HG03103 (cell line): Measurements from ENCODE around the gene THSD4.

Source experiments
- ATAC-seq: cut with Tn5 transposase; IDR thresholded peaks from one replicate; pipeline ENCODE4 v1.9.1; 2021; ENCODE audit warnings: low read depth; ENCODE audit not compliant: unreplicated experiment

Gene THSD4

DNA sequence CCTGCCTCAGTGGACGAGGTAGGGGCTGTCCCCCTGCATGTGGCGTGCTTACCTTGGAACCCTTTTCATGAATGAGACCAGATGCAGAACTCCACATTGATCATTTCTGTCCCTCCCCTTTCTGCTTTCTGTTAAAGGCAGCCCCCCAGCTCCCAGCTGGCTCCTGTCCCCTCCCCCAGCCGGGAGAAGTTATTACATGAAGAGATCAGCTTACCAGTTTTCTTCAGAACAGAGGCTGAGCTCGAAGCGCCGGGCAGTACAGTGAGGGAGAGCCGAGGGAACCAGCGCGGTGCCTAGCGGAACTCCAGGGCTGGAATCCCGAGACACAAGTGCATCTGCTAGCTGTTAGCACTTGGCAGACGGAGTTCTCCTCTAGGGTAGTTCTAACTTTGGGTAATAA is 431.7 kb downstream of the THSD4 start:
- ATAC-seq, result no peak

DNA sequence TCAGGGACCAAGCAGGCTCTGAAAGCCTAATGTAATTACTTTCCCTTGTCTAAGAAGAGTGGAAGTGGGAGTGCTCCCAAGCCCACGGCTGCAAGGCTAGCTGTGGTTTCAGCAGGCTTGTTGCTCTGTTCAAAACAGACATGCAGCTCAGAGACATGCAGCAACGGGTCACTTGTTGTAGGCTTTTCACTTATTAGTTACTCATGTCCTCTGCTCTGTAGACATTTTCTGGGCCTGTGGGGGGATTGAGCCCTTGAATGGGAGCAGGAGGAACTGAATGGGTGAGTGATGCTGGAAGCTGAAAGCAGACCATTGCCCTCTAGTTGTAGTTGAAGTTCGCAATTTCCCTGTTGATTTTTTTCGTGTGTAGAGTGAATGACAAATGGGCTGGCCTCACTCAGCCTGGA is 433.1 kb downstream of the THSD4 start:
- ATAC-seq, result no peak

DNA sequence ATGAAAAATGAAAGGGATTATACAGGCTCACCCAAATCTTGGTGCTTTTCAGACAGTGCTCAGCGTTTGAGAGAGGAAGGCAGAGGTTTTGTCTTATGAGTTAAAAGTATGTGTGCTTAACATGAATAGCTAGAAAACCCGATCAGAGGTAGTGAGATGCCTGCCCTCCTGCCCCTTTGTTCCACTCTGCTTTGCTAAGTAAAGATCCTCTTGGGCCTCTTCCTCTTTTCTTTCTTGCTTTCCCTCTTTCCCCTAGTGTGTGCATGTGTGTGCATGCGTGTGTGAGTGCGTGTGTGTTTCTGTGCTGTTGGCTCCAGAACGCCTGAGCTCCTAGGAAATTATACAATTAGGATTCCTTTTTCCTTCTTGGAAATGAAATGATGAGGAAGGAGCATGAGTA is 433.8 kb downstream of the THSD4 start:
- no peak for ATAC-seq

DNA sequence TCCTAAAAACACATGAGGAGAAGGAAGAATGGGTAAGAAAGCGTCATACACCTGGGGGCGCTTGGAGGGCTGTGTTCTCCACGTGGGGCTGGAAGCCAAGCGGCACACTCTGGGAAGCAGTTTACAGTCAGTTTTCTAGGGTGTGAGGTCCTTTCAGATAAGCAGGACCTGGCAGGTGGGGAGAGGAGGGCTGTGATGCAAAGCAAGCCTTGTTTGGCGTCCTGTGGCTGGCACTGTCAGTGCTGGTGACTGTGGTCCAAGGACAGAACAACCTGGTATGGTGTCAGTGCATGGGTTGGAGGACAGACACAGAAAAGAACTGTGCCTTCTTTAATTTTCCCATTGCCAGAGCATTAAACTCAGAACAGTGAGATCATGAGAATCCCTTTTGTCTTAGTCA is 434.4 kb downstream of the THSD4 start:
- no peak for ATAC-seq

DNA sequence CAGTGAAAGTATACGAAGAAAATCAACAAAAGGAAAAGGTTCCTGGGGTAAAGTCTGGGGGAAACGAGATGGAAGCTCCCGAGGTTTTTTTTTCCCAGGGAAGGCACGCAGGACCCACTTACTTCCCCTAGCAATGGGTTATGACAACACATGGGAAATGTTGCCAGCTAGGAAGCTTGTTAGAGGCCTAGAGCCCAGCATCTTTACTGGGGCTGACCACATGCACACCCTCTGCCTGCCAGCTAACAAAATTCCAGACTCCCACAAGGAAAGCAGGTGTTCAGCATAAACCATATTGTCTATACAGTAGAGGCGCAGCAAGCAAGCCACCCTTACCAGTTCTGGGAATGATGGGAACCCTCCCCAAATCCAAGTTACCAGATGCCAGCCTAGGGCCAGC is 436.3 kb downstream of the THSD4 start:
- ATAC-seq, result no peak

DNA sequence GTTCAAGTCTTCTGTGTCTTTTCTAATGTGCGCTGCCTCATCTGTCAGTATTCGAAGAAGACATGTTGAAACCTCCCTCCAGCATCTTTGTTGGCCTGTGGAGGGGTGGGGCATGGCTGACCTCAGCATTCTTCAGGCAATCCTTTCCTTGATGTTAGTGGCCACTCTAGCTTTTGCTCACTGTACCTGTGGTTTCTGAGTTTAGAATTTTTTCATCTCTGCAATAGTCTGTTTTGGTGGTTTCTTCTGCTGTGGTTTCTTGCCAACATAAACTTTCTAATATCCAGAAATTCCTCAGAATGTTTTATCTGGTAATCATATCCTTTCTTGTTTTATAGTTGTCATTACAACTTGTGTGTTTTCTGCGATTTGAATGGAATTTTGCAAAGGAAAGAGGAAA is 443.8 kb downstream of the THSD4 start:
- ATAC-seq, result no peak

DNA sequence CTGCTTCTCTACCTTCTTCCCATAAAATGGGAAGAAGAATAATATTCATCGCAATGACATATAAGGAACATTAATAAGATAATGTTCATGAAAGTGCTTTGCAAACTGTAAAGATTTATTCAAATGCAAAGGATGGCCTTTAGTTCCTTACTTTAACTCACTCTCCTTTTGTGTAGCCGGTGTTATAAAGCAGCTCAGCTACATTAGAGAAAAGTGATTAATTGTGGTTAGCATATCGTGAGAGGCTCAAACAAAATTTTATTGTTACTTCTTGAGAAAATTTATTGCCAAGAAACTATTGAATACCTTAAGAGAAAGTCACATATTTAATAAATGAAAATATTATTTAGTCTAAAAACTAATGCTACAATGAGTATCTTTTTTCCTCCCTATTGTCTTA is 444.3 kb downstream of the THSD4 start:
- no peak for ATAC-seq

DNA sequence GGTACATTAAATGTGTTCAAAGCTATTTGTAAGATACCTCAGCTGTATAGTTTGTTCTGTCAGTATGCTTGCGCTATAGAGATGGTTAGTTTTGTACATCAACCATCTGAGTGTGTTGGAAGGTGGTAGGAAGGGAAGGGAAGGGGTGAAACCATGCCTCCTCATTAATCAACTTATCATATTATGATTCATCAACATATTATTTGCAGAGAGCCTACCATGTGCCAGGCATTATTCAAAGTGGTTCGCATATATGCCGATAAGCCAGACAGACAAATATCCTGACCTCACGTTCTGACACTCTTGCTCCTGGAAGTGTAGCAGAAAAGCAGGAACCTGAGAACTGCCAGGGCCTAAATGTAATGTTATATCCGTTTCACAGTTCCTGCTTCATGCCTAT is 447.0 kb downstream of the THSD4 start:
- ATAC-seq, result no peak

DNA sequence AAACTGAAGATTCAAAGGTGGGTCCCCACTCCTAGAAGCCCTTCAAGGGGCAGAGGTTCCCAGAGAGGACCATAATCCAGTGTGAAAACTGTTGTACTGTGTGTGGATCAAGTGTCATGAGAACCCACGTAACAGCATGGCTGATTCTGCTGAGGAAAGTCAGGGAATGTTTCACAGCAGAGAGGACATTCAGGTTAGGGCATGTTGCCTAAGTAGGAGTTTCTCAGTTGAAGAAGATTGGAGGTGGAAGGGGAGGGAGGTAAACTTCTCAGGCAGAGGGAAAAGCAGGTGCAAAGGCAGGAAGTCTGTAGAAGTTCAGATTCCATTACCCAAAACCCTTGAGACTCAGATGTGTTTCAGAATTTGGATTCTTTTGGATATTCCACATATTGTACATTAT is 448.9 kb downstream of the THSD4 start:
- ATAC-seq, result no peak

DNA sequence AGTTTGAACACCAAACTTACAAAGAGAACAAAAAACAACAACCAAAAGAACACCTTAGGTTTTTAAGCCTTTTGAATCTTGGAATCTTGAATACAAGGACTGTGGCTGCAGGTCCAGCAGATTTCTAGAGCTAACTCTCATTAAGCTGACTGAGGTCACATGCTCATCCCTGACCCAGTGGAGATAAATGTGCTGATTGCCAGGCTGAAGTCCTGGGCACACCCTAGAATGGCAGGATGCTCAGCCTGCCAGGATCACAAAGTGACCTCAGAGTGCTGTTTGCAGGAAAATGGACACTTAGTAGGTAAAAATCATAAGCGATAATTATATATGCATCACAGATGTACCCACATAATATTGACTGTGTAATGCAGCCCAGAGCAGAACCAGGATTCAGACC is 449.7 kb downstream of the THSD4 start:
- no peak for ATAC-seq

DNA sequence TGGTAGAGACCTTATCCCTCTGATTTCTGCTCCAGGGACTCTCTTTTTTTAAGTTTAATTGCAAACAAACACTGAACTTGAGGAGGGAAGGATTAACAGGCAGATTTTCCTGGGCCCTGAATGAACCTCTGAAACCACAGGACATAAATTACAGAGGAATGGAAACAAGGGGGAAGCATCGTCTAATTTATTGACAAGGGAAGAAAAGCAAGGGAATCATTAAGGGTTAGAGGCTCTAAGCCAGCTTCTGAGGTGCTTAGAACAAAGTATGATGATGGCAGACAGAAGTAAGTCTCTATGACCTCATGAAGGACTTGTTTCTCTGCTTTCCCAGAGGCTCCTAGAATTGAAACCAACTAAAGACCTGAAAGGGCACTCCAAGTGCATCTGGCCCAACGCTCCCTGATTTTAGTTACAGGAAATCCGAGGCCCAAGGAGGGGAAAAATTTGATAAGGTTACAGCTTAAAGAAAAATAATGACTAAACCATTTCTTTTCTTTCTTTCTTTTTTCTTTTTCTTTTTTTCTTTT is 450.4 kb downstream of the THSD4 start:
- no peak for ATAC-seq

DNA sequence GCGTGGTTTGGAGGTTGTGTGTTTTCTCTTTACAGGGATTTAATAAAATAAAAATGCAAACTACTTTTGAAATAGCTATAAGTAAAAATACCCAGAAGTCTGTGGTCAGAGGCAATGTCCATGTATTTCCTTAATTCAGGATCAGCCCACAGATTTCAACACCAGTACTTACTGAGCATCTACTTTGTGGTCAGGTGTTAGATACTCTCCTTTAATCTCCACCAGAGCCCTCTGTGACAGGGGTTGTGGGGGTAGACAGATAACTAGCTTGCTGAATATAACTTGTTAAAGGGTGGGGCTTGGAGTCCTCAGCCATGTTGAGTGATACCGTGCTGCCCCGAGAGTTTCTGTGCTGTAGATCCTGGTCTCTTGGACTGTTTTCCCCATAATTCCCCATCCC is 451.0 kb downstream of the THSD4 start:
- no peak for ATAC-seq

DNA sequence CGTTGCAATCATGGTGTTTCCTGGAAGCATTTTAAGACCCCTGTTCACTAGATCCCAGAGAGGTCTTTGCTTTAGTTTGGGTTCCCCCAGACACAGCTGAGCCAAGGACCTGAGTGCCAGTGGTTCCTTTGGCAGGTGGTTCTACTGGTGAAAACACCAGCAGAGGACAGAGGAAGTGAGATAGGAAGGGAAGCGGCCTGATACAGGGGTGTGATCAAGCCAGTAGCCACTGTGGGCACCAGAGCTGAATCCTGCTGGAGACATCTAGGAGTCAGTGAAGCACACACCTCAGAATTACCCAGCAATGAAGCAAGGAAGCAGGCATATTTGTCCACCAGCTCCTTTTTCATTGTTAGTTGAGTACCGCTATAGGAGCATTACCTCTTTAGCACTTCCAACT is 451.9 kb downstream of the THSD4 start:
- ATAC-seq, result no peak

DNA sequence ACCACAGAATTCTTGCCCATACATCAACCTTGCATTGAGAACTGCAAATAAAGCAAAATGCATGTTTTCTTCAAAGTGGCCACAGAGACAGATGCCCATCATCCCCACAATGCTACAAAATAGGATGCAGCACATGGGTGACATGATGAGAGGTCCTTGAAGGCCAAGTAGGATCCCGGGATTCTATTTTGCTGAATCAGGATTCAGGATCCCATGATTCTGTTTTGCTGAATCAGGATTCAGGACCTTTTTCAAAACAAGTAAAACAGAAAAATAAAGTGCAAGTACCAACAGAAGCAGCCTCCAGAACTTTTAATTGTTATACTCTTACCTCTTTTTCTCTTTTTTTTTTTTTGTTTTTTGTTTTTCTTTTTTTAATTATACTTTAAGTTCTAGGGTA is 453.0 kb downstream of the THSD4 start:
- ATAC-seq, result no peak

DNA sequence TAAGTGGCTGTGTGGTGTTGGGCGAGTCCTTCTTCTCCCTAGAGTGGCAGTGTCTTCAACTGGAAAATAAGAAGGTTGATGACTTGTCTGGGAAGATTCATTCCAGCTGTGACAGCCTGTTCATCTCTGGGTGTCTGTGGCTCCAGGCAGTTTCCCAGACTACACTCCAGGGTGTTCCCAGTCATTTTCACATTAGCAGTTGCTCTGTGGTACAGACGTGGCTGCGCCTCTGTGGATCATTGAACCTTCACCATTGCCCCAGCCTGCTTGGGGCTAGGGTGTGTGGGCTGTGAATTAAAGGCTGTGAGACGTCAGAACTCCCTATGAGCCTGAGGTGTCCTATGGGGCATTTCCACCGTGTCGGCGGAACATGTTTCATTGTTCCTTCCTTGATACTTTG is 455.5 kb downstream of the THSD4 start:
- ATAC-seq, result no peak

DNA sequence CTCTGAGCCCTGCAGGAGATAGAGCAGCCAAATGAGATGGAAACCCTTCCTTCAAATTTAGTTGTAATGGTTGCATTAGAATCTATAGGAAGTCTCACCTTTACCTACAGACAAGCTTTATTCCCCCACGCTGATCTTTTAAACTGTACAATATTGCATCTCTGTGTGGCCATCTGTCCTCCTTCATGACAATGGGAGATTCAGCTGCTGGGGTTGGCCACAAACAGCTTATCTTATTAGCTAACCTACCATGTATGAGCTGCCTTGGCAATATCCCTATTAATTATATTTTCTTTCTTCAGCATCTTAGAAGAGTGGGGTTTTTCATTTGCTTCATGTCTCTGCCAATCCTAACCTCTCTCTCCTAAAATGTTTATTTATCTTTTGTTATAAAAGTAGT is 456.4 kb downstream of the THSD4 start:
- ATAC-seq, result no peak

DNA sequence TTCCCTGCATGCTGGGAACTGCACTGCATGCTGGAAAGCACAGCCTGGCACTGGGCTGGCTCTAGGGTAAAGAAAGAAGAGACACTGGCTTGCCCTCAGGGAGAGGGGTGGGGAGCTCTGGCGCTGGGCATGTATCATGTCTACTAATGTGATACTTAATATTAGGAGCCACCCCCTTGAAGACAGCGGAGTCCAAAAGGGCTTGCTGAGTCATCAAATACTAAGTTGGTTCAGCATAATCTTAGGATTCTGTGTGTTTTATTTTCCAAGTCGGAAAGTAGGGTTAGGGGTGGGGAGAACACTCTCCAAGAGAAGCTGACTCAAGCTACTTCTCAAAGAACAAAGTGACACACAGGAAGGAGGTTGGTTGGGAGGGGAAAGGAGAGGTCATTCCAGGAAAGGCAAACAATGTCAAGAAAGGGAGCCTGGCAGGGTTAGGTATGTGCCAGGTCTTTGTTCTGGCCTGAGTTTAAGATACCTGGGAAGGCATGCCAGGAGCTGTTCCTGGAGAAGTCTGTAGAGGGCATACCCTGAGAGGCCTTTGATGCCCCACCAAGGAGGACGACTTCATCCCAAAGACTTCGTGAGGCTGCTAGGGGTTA is 457.3 kb downstream of the THSD4 start:
- ATAC-seq, result no peak

DNA sequence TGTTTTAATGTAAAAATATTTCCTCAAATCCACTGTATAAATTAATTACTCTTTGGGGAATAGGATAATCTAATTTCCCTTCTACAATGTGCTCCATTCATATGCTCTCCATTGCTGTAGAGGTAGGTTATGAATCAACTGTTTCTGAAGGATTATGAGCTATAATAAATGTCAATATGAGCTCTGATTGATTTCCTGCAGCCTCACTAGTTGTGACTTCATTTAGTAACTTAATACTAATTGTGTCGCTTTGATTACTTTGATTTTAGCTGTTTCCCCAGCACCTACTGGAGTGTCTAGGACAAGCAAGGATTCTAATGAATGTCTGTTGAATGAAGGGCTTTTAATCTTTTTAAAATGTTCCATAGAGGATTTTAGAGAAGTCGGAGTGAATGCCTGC is 458.3 kb downstream of the THSD4 start:
- no peak for ATAC-seq

DNA sequence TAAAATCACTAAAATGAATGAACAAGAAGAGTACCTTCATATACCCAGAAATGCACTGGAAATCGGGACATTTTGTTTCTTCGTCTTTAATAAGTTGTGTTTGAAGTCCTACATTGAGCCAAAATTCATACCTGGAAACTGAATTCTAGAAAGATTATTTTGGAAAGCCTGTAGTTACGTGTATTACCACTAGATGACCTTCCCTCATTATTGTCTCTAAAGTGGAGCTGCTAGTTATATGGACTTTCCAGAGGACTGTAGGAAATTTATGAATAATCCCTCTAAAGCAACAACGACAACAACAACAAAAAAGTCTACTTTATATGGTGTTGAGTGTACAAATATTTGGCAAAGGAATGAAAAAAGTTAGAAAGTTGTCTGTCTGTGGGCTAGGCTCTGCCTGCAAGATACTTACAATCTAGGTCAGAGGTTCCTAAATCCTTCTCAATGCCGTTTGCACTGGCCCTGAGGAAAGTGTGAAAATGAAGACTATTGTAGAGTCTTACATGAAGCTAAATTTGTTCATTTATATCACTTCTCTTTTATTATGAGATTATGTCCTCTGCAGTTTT is 460.3 kb downstream of the THSD4 start:
- ATAC-seq, result no peak

DNA sequence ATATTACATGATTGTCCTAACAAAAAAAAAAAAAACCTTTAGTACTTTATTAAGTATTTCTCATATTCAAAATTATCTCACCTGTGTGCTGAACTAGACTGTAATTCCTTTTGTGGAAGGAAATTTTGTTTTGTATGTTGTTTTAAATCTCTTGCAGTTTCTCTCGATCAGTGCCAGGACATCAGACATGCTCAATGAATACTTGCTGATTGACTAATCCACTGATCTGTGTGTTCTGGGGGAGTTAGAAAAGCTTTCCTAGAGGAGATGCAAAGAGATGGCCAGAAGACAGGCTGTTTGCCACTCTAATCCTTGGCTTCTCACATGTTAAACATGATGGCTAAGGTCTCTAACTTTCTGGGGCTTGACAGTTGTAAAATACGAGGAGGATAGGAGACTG is 461.8 kb downstream of the THSD4 start:
- no peak for ATAC-seq

DNA sequence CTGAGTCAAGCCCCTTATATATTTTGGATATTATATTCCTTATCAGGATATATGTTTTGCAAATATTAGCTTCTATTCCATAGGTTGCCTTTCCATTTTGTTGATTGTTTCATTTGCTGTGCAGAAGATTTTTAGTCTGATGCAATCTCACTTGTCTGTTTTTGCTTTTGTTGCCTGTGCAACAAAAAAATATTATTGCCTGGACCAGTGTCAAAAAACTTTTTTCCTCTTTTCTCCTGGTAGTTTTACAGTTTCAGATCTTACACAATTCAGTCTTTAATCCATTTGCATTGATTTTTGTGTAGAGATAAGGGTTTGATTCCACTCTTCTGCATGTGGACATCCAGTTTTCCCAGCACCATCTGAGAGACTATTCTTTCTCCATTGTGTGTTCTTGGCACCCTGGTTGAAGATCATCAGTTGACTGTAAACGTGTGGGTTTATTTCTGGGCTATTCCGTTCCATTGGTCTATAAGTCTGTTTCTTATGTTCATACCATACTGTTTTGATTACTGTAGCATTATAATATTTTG is 466.2 kb downstream of the THSD4 start:
- no peak for ATAC-seq

DNA sequence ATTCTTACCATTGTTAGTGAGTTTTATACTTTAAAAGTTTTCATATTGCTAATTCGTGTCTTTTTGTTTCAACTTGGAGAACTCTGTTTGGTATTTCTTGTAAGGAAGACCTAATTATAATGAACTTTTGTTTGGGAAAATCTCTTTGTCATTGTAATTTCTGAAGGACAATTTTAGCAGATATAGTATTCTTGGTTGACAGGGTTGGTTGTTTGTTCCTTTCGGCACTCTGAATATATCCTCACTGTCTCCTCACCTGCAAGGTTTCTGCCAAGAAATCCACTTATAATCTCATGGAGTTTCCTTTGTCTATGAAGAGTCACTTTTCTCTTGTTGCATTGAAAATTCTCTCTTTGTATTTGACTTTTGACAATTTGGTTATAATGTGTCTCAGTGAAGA is 469.9 kb downstream of the THSD4 start:
- ATAC-seq, result no peak

DNA sequence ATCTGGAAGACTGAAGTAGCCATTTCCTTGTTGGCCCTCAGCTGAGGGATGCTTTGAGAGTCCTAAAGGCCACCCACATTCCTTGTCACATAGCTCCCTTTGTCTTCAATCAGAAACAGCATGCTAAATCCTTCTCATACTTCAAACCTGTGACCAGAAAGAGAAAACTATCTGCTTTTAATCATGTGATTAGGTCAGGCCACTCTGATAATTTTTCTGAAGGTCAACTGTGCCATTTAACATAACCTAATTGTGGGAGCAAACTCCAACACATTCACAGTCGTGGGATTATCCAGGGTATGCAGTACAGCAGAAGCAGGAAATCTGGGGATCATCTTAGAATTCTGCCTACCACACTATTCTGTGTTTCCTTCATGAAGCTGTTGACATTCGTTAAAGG is 471.2 kb downstream of the THSD4 start:
- ATAC-seq, result no peak
